WERI-Rb-1 (cell line): ENCODE data around the gene C2orf81.
A peak's percentile ranks its signal among the peaks of the same experiment; 100 is the strongest.

Experiments used
- DNase-seq: peaks from one replicate; pipeline ENCODE4 v3.0.0-alpha.2; 2020
- H3K27ac ChIP-seq: fragments of 250-450 bp; sonication (Bioruptor Pico); 2 replicates; pipeline ENCODE4 v1.5.1; 2020; ENCODE audit warnings: mild to moderate bottlenecking, moderate library complexity
- H3K27me3 ChIP-seq: fragments of 250-450 bp; sonication (Bioruptor Pico); 2 replicates; pipeline ENCODE4 v1.5.1; 2021; ENCODE audit warnings: mild to moderate bottlenecking, low read depth, moderate library complexity; ENCODE audit not compliant: insufficient read depth, severe bottlenecking
- H3K36me3 ChIP-seq: fragments of 250-450 bp; sonication (Bioruptor Pico); 2 replicates; pipeline ENCODE4 v1.5.1; 2020; ENCODE audit warnings: mild to moderate bottlenecking, moderate library complexity
- H3K4me3 ChIP-seq: 2 replicates; pipeline ENCODE4 v1.5.1; 2011; ENCODE audit warnings: low read depth, mild to moderate bottlenecking, control low read depth, low read length
- H3K9me3 ChIP-seq: fragments of 250-450 bp; sonication (Bioruptor Pico); 2 replicates; pipeline ENCODE4 v1.5.1; 2021; ENCODE audit warnings: mild to moderate bottlenecking, moderate library complexity; ENCODE audit not compliant: severe bottlenecking
- TF ChIP-seq, protein P1 (sequence below): IDR thresholded peaks from 2 replicates; pipeline ENCODE4 v1.5.1; 2011; ENCODE audit warnings: low read depth, mild to moderate bottlenecking, control low read depth, inconsistent platforms, low read length

C2orf81 gene

DNA sequence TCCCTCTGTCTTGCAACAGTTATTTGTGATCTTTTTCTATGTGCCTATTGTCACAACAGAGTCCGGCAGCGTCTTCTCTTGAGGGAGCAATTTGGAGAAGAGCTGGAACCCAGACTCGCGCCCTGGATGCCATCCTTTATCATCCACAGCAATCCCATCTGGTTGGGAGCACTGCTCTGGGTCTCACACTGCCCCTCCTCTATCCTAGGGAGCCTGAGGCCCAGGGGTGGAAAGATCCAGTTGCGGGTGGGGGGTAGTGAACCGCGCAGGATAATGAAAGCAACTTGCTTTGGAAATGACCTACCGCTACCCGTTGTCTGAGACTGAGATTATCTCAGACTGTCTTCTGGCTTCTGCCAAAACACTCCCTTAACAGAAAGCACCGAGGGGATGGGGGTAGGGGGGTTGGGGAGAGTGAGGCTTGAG, 37.5 kb upstream of the C2orf81 start:
- no peaks in the 10 kb centered on the region for H3K27me3 ChIP-seq
- TF ChIP-seq, protein P1, sequence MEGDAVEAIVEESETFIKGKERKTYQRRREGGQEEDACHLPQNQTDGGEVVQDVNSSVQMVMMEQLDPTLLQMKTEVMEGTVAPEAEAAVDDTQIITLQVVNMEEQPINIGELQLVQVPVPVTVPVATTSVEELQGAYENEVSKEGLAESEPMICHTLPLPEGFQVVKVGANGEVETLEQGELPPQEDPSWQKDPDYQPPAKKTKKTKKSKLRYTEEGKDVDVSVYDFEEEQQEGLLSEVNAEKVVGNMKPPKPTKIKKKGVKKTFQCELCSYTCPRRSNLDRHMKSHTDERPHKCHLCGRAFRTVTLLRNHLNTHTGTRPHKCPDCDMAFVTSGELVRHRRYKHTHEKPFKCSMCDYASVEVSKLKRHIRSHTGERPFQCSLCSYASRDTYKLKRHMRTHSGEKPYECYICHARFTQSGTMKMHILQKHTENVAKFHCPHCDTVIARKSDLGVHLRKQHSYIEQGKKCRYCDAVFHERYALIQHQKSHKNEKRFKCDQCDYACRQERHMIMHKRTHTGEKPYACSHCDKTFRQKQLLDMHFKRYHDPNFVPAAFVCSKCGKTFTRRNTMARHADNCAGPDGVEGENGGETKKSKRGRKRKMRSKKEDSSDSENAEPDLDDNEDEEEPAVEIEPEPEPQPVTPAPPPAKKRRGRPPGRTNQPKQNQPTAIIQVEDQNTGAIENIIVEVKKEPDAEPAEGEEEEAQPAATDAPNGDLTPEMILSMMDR = no peak
- no peaks in the 10 kb centered on the region for H3K9me3 ChIP-seq
- peaks cover 33% of the 10 kb centered on the region for H3K36me3 ChIP-seq
- no peak for DNase-seq
- peak overlapping the region; percentile 66 for H3K27ac ChIP-seq
- peak overlapping the region; percentile 83 for H3K4me3 ChIP-seq

DNA sequence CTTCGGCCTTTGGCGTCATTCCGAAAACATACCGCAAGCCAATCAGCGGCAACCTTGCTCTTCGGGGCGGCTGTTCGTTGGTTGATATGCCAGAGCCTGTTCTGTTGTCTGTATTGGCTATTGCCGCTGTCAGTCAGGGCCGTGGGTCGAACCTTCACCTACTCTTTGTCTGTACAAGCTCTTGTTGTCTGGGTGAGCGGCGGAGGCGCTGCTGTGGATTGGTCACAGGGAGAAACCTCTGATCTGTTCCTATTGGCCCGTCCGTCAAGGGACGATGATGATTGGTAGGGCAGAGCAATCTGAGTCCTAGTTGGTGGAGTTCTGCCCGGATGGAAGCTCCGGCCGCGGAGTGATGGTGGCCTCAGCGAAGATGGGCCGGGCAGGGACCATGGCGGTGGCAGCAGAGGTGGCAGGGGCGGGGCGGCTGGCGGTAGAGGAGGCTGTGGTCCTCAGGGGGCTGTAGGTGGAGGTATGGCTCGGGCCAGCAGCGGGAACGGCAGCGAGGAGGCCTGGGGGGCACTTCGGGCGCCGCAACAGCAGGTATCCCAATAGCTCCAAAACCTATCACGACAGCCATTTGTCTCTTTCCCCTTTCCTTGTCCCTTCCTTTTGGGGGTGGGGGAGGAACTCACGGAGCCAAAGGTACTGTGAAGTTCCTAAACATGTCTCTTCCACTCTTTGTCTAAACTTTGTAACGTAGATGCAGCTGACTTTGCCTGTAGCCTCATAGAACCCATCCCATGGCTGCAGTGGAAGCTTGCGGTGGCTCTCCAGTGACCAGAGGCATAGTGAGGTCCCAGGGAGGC, 36.9 kb upstream of the C2orf81 start, which contains the start of gene WBP1:
Gene WBP1, plus strand, starts transcription at position 307 of the 806 bp plus-strand sequence. Its CDS starts 165 bp downstream, at position 472.
- no peaks in the 10 kb centered on the region for H3K27me3 ChIP-seq
- TF ChIP-seq, protein P1 = no peak
- H3K9me3 ChIP-seq = no peaks in the 10 kb centered on the region
- peak within 1 kb of the TSS; percentile 92 for H3K27ac ChIP-seq
- peak; percentile 100 for DNase-seq
- peaks cover 32% of the 10 kb centered on the region for H3K36me3 ChIP-seq
- H3K4me3 ChIP-seq = peak within 1 kb of the TSS; percentile 83

DNA sequence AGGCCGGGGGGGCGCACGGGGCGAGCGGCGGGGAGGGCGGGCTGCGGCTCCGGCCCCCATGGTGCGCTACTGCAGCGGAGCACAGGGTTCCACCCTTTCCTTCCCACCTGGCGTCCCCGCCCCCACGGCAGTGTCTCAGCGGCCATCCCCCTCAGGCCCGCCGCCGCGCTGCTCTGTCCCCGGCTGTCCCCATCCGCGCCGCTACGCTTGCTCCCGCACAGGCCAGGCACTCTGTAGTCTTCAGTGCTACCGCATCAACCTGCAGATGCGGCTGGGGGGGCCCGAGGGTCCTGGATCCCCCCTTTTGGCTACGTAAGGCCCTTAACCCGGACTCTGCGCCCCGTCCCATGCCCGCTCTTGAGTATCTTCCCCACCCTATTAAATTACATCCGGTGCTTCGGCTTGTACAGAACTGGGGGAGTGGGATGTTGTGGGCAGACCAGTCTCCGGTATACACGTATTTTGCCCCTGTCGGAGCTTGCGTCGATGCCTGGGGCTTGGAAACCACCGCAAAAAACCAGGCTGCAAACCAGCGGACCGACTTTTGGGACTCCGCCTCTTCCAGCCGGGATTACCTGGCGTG, 36.2 kb upstream of the C2orf81 start:
- TF ChIP-seq, protein P1 = 0 out of 2 replicates have a peak, but pooled peaks have one; percentile 0
- Histone ChIP-seq H3K4me3 (peak overlapping the region; percentile 81), H3K27ac (peak overlapping the region; percentile 92), H3K27me3 (no peaks in the 10 kb centered on the region), H3K36me3 (peaks cover 25% of the 10 kb centered on the region), H3K9me3 (no peaks in the 10 kb centered on the region)
- DNase-seq = peak; percentile 92

DNA sequence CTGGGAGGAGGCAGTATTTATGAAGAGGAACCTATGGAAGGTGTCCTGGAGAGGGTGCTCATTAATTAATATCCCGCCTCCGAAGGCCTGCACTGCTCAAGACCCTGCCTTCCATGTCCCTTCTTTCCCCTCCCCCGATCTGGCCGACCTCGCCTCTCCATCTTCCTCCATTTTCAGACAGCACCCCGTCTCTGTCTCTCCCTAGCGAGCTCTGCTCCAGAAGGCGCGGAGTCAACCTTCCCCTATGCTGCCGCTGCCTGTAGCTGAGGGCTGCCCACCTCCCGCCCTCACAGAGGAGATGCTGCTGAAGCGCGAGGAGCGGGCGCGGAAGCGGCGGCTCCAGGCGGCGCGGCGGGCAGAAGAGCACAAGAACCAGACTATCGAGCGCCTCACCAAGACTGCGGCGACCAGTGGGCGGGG, 35.7 kb upstream of the C2orf81 start:
- Histone ChIP-seq H3K36me3 (peaks cover 20% of the 10 kb centered on the region), H3K4me3 (peak overlapping the region; percentile 81), H3K27me3 (no peaks in the 10 kb centered on the region), H3K9me3 (no peaks in the 10 kb centered on the region), H3K27ac (peak overlapping the region; percentile 92)
- no peak for DNase-seq
- TF ChIP-seq, protein P1 = 0 out of 2 replicates have a peak, but pooled peaks have one; percentile 0

DNA sequence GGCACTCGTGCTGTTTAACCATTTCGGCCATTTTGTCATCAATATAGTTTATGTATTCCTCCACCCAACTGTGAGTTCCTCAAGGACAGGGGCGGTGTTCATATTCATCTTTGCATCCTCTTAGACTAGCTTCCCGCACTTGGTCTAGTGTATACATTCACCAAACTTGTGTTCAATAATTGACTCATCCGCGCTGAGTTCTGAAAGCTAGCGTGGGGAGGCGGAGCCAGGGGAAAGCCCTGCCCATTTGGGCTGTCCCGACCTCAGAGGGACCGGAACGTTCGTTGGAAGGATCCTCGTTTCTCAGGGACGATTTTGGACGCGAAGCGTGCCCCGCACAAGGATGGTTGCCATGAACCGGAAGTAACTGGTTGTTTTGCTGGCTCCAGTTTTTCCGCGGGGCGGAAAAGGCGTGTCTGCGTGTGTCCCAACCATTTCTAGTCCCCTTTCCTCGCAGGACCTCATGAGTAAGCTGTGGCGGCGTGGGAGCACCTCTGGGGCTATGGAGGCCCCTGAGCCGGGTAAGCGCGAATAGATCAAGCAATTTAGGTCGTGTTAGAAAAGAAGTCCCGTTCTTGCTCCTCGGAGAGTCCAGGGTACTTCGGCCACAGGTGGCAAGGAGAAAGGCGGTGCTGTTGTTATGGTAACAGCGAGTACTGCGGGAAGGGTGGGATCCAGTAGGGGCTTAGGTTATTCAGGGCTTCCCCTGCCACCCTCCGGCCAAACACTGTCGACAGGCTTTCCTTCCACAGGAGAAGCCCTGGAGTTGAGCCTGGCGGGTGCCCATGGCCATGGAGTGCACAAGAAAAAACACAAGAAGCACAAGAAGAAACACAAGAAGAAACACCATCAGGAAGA, 33.5 kb upstream of the C2orf81 start, which contains the start of gene INO80B:
Gene INO80B, plus strand, starts transcription at position 434 of the 858 bp plus-strand sequence. Its CDS starts 30 bp downstream, at position 464.
- Histone ChIP-seq H3K27ac (peak within 1 kb of the TSS; percentile 46), H3K4me3 (peak within 1 kb of the TSS; percentile 71), H3K9me3 (no peaks in the 10 kb centered on the region), H3K36me3 (peaks cover 5% of the 10 kb centered on the region), H3K27me3 (no peaks in the 10 kb centered on the region)
- DNase-seq = peak; percentile 98
- TF ChIP-seq, protein P1 = 0 out of 2 replicates have a peak, but pooled peaks have one; percentile 17
